Activated T-helper 2 cell treated with anti-CD3 and anti-CD28 coated beads, Interferon-gamma antibody, Interleukin-2, Interleukin-4, amounts not matched to agents 10 μg/mL and 5 μg/mL and 100 μg/mL, durations not matched to agents 14 hours and 24 hours and 36 hours (primary cell): Measurements from ENCODE around the gene GFOD2. TPM values are rescaled to one million over a fixed set of nuclear protein-coding genes. Genes with fewer than 3 reads are reported as not detected.
"Not testable (repeated sequence)": the region's sequence is repeated elsewhere in the genome, so short reads cannot be mapped to it uniquely, and the experiment has no call there.

Experiments used
- DNase-seq: peaks from one replicate; pipeline ENCODE4 v3.0.0; 2021; ENCODE audit warnings: low spot score
- H3K27ac Mint-ChIP-seq: one replicate; pipeline ENCODE4 v1.8.0; 2021; ENCODE audit warnings: mixed read lengths
- H3K27me3 Mint-ChIP-seq: one replicate; pipeline ENCODE4 v1.8.0; 2021; ENCODE audit warnings: low read depth, mixed read lengths
- H3K36me3 Mint-ChIP-seq: one replicate; pipeline ENCODE4 v1.8.0; 2021; ENCODE audit warnings: low read depth, mixed read lengths
- H3K4me1 Mint-ChIP-seq: one replicate; pipeline ENCODE4 v1.8.0; 2021; ENCODE audit warnings: low read depth, mixed read lengths
- H3K4me3 Mint-ChIP-seq: one replicate; pipeline ENCODE4 v1.8.0; 2021; ENCODE audit warnings: low read depth, mild to moderate bottlenecking, moderate library complexity, mixed read lengths
- H3K9me3 Mint-ChIP-seq: one replicate; pipeline ENCODE4 v1.8.0; 2021; ENCODE audit warnings: mixed read lengths
- intact Hi-C: fragments of 100-400 bp; cut with micrococcal nuclease; formaldehyde crosslinking; loops from one replicate; pipeline ENCODE4 v1.15.1; 2023
- total RNA-seq: library from RNA; stranded (reverse); gene quantifications from 2 replicates; pipeline ENCODE4 v1.2.3, GENCODE V29; 2022

GFOD2 gene
- total RNA-seq, 1 donor from 2014 or later: 18.3 TPM

GRCh38 chr16:67708368-67708771, 10.7 kb downstream of the GFOD2 start:
- Mint-ChIP-seq H3K4me3 (no peak overlapping the region), H3K9me3 (no peaks in the 10 kb centered on the region), H3K36me3 (peaks cover 5% of the 10 kb centered on the region), H3K27me3 (no peaks in the 10 kb centered on the region), H3K27ac (no peak overlapping the region), H3K4me1 (peaks cover 8% of the 10 kb centered on the region)
- intact Hi-C loops: no loop called here
- DNase-seq: no peak

DNA sequence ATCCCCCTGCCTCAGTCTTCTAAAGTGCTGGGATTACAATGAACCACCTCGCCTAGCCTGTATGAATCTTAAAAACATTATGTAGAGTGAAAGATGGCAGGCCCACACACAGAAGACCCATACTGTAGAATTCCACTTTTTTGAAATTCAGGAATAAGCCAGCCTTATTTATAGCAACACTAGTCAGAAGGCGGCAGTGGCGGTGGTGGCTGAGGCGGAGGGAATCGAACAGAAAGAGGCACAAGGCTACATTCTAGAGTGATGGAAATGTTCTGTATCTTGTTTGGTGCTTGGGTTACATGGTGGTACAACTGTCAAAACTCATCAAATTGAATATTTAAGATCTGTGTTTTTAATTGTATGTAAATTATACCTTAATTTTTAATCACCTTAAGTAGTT, 11.3 kb downstream of the GFOD2 start:
- no peaks in the 10 kb centered on the region for H3K9me3 Mint-ChIP-seq
- peaks cover 13% of the 10 kb centered on the region for H3K4me1 Mint-ChIP-seq
- H3K4me3 Mint-ChIP-seq: no peak overlapping the region
- DNase-seq: no peak
- H3K36me3 Mint-ChIP-seq: peaks cover 5% of the 10 kb centered on the region
- no peaks in the 10 kb centered on the region for H3K27me3 Mint-ChIP-seq
- intact Hi-C loops: no loop called here
- H3K27ac Mint-ChIP-seq: no peak overlapping the region

DNA sequence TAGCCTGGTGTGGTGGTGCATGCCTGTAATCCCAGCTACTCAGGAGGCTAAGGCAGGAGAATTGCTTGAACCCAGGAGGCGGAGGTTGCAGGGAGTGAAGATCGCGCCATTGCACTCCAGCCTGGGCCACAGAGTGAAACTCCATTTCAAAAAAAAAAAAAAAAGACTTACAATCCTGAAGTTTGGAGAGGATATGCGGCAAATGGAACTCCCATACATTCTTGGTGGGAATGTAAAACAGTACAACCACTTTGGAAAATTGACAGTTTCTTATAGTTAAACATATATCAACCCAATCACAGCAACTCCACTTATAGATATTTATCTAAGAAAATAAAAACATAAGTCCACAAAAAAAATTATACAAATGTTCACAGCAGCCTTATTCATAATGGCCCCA, 11.9 kb downstream of the GFOD2 start:
- intact Hi-C loops: no loop called here

DNA sequence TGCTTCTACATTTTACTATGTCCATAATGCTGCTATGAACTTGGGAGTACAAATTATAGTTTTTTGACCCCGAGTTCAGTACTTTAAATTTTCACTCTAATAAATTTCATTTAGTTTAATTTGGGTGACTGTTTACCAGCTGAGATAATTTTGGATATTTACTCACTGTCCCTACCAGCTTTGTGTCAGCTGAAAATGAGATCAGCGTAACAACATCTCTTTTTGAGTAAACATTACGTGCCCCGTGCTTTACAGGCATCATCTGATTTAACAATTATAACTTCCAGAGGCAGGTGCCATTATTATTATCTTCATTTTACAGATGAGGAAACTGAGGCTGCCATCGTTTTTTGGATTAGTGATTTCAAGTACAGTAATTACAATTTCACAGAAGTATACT, 15.0 kb downstream of the GFOD2 start:
- H3K27ac Mint-ChIP-seq: no peak overlapping the region
- no peak for DNase-seq
- H3K4me3 Mint-ChIP-seq: no peak overlapping the region
- no peaks in the 10 kb centered on the region for H3K27me3 Mint-ChIP-seq
- peaks cover 14% of the 10 kb centered on the region for H3K4me1 Mint-ChIP-seq
- peaks cover 5% of the 10 kb centered on the region for H3K36me3 Mint-ChIP-seq
- no peaks in the 10 kb centered on the region for H3K9me3 Mint-ChIP-seq
- intact Hi-C loops: no loop called here

More for the DNA sequence above, 11.9 kb downstream of the GFOD2 start:
- peaks cover 5% of the 10 kb centered on the region for H3K36me3 Mint-ChIP-seq
- no peaks in the 10 kb centered on the region for H3K27me3 Mint-ChIP-seq
- no peak overlapping the region for H3K4me3 Mint-ChIP-seq
- H3K4me1 Mint-ChIP-seq: peaks cover 14% of the 10 kb centered on the region
- DNase-seq: no peak
- no peak overlapping the region for H3K27ac Mint-ChIP-seq
- no peaks in the 10 kb centered on the region for H3K9me3 Mint-ChIP-seq

GRCh38 chr16:67703626-67704025, 15.5 kb downstream of the GFOD2 start:
- Mint-ChIP-seq H3K27me3 (no peaks in the 10 kb centered on the region), H3K9me3 (no peaks in the 10 kb centered on the region), H3K27ac (peak overlapping the region; percentile 73), H3K36me3 (peaks cover 5% of the 10 kb centered on the region), H3K4me3 (no peak overlapping the region), H3K4me1 (peaks cover 14% of the 10 kb centered on the region)
- intact Hi-C loops: no loop called here
- no peak for DNase-seq

DNA sequence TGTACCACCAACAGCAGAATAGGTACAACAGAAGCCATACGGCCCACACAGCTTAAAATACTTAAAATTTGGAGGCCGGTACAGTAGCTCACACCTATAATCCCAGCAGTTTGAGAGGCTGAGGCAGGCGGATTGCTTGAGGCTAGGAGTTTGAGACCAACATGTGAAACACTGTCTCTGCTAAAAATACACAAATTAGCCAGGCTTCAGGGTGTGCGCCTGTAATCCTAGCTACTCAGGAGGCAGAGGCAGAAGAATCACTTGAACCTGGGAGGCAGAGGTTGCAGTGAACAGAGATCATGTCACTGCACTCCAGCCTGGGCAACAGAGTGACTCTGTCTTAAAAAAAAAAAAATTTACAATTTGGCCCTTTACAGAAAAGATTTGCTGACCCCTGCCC, 17.0 kb downstream of the GFOD2 start:
- H3K4me3 Mint-ChIP-seq: no peak overlapping the region
- H3K27me3 Mint-ChIP-seq: no peaks in the 10 kb centered on the region
- no peak for DNase-seq
- no peaks in the 10 kb centered on the region for H3K9me3 Mint-ChIP-seq
- H3K4me1 Mint-ChIP-seq: peaks cover 14% of the 10 kb centered on the region
- no peak overlapping the region for H3K27ac Mint-ChIP-seq
- peaks cover 5% of the 10 kb centered on the region for H3K36me3 Mint-ChIP-seq
- intact Hi-C loops: no loop called here

- DNase-seq: no peak
- no peaks in the 10 kb centered on the region for H3K27me3 Mint-ChIP-seq
- intact Hi-C loops: no loop called here
- H3K9me3 Mint-ChIP-seq: no peaks in the 10 kb centered on the region
- no peak overlapping the region for H3K4me3 Mint-ChIP-seq
- H3K36me3 Mint-ChIP-seq: peaks cover 5% of the 10 kb centered on the region
- no peak overlapping the region for H3K27ac Mint-ChIP-seq
- H3K4me1 Mint-ChIP-seq: peaks cover 14% of the 10 kb centered on the region
Observed at GRCh38 chr16:67701420-67701819, 17.7 kb downstream of the GFOD2 start.

DNA sequence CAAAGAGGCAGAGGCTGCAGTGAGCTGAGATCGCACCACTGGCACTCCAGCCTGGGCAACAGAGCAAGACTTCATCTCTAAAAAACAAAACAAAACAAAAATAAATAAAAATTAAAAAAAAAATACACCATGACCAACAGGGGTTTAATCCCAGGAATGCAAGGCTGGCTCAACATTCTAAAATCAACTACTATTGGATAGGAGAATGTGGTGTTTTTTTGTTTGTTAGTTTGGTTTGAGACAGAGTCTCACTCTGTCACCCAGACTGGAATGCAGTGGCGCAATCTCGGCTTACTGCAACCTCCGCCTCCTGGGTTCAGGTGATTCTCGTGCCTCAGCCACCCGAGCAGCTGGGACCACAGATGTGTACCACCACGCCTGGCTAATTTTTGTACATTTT, 19.9 kb downstream of the GFOD2 start:
- no peaks in the 10 kb centered on the region for H3K27me3 Mint-ChIP-seq
- peaks cover 13% of the 10 kb centered on the region for H3K4me1 Mint-ChIP-seq
- peaks cover 5% of the 10 kb centered on the region for H3K36me3 Mint-ChIP-seq
- DNase-seq: no peak
- intact Hi-C loops: no loop called here
- H3K4me3 Mint-ChIP-seq: no peak overlapping the region
- H3K27ac Mint-ChIP-seq: no peak overlapping the region
- H3K9me3 Mint-ChIP-seq: no peaks in the 10 kb centered on the region

- no peaks in the 10 kb centered on the region for H3K27me3 Mint-ChIP-seq
Observed at GRCh38 chr16:67697422-67698185, 21.5 kb downstream of the GFOD2 start.

GRCh38 chr16:67694611-67695010, 24.5 kb downstream of the GFOD2 start:
- no peaks in the 10 kb centered on the region for H3K9me3 Mint-ChIP-seq
- no peaks in the 10 kb centered on the region for H3K27me3 Mint-ChIP-seq
- no peak overlapping the region for H3K27ac Mint-ChIP-seq
- H3K36me3 Mint-ChIP-seq: no peaks in the 10 kb centered on the region
- no peak overlapping the region for H3K4me3 Mint-ChIP-seq
- no peak for DNase-seq
- H3K4me1 Mint-ChIP-seq: peaks cover 1% of the 10 kb centered on the region
- intact Hi-C loops: no loop called here

More at GRCh38 chr16:67697422-67698185, 21.5 kb downstream of the GFOD2 start:
- H3K27ac Mint-ChIP-seq: no peak overlapping the region
- no peak overlapping the region for H3K4me3 Mint-ChIP-seq
- no peak for DNase-seq
- intact Hi-C loops: no loop called here
- H3K9me3 Mint-ChIP-seq: no peaks in the 10 kb centered on the region
- no peaks in the 10 kb centered on the region for H3K4me1 Mint-ChIP-seq
- H3K36me3 Mint-ChIP-seq: no peaks in the 10 kb centered on the region

GRCh38 chr16:67693517-67694285, 25.4 kb downstream of the GFOD2 start:
- DNase-seq, H3K4me3 Mint-ChIP-seq, H3K4me1 Mint-ChIP-seq, H3K36me3 Mint-ChIP-seq, intact Hi-C loops, H3K27ac Mint-ChIP-seq, H3K9me3 Mint-ChIP-seq, H3K27me3 Mint-ChIP-seq: not testable (repeated sequence)

- Mint-ChIP-seq H3K4me3 (no peak overlapping the region), H3K36me3 (peaks cover 19% of the 10 kb centered on the region), H3K9me3 (no peaks in the 10 kb centered on the region)
Observed at GRCh38 chr16:67685388-67686112, 33.6 kb downstream of the GFOD2 start.

GRCh38 chr16:67683767-67684166, 35.3 kb downstream of the GFOD2 start:
- no peak for DNase-seq
- Mint-ChIP-seq H3K27ac (no peak overlapping the region), H3K36me3 (peaks cover 19% of the 10 kb centered on the region), H3K27me3 (no peaks in the 10 kb centered on the region), H3K4me1 (peaks cover 3% of the 10 kb centered on the region), H3K9me3 (no peaks in the 10 kb centered on the region), H3K4me3 (no peak overlapping the region)
- intact Hi-C loops: no loop called here

More at GRCh38 chr16:67685388-67686112, 33.6 kb downstream of the GFOD2 start:
- DNase-seq: no peak
- intact Hi-C loops: no loop called here
- peaks cover 3% of the 10 kb centered on the region for H3K4me1 Mint-ChIP-seq
- no peaks in the 10 kb centered on the region for H3K27me3 Mint-ChIP-seq
- H3K27ac Mint-ChIP-seq: no peak overlapping the region
